Colonic mucosa (tissue), 4 donors: Measurements from ENCODE around the gene MED12L. TPM values are rescaled to one million over a fixed set of nuclear protein-coding genes. Genes with fewer than 3 reads are reported as not detected.

Experiments used
- DNase-seq: peaks from one replicate; pipeline ENCODE4 v3.0.0-alpha.2; 2020
- H3K27ac ChIP-seq: fragments of 200-600 bp; one replicate; pipeline ENCODE4 v1.8.0; 2021
- H3K27me3 ChIP-seq: fragments of 200-600 bp; one replicate; pipeline ENCODE4 v1.8.0; 2021
- H3K36me3 ChIP-seq: fragments of 200-600 bp; one replicate; pipeline ENCODE4 v1.8.0; 2021
- H3K4me1 ChIP-seq: fragments of 200-600 bp; one replicate; pipeline ENCODE4 v1.8.0; 2021; ENCODE audit warnings: mild to moderate bottlenecking
- H3K4me3 ChIP-seq: fragments of 200-600 bp; one replicate; pipeline ENCODE4 v1.8.0; 2021
- H3K9ac ChIP-seq, 2 donors: one replicate each; pipeline ENCODE4 v1.7.0; 2013; ENCODE audit warnings: control low read depth in 2 of 2, low read depth in 2 of 2, low read length in 2 of 2
- H3K9me3 ChIP-seq: fragments of 200-600 bp; one replicate; pipeline ENCODE4 v1.8.0; 2021
- intact Hi-C: fragments of 100-400 bp; cut with DNase I; formaldehyde crosslinking; loops from one replicate; pipeline ENCODE4 v1.14.1; 2022
- total RNA-seq, 2 donors: library from RNA; stranded (reverse); fragmentation: NEBNext Ultra II Directional in 1 of 2; extraction: Animal tissue kit (Norgen Biotek cat#: 25700) in 1 of 2; gene quantifications; one replicate each; pipeline ENCODE4 v1.2.1, GENCODE V29; 2021
- TF ChIP-seq, protein P1 (sequence below): fragments of 200-600 bp; IDR thresholded peaks from one replicate; pipeline ENCODE4 v1.8.0; 2022; ENCODE audit warnings: antibody characterized with exemption, mild to moderate bottlenecking
- donor health status: healthy.
- donor health status: DM: no; HTN: no; CAD: no.
- donor health status: DM: no; HTN: no; CAD: no.

MED12L gene
- total RNA-seq, 2 donors from 2014 or later = 0.32 to 1.3 TPM

DNA sequence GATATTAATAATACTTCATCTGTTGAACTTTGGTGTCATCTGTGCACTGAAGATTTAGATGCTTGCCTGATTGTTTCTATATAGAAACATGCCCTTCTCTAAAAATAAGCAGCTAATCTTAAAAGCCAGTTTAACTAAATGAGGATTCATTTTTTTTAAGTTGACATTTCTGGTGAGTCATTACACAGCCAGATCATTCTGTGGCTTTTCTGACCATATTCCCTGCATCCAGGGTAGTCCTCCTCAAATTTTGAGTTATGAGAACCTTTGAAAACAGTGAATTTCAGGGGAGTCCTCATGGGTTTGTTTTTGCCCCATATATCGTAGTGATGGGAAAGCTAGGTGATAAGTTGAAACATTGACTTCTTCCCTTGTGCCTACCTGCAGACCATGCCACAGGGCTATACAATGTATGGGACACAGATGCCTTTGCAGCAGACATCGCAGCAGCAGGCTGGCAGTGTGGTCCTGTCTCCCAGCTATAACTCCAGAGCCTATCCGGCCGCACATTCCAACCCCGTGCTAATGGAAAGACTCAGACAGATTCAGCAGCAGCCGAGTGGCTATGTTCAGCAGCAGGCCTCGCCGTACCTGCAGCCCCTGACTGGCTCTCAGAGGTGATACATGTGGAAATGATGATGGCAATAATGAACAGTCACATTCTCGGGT, 325.6 kb downstream of the MED12L start:
- DNase-seq = no peak
- Histone ChIP-seq H3K9ac (no peak overlapping the region), H3K36me3 (no peaks in the 10 kb centered on the region), H3K4me1 (no peaks in the 10 kb centered on the region), H3K9me3 (no peaks in the 10 kb centered on the region), H3K4me3 (no peak overlapping the region), H3K27ac (no peak overlapping the region), H3K27me3 (no peaks in the 10 kb centered on the region)
- TF ChIP-seq, protein P1, sequence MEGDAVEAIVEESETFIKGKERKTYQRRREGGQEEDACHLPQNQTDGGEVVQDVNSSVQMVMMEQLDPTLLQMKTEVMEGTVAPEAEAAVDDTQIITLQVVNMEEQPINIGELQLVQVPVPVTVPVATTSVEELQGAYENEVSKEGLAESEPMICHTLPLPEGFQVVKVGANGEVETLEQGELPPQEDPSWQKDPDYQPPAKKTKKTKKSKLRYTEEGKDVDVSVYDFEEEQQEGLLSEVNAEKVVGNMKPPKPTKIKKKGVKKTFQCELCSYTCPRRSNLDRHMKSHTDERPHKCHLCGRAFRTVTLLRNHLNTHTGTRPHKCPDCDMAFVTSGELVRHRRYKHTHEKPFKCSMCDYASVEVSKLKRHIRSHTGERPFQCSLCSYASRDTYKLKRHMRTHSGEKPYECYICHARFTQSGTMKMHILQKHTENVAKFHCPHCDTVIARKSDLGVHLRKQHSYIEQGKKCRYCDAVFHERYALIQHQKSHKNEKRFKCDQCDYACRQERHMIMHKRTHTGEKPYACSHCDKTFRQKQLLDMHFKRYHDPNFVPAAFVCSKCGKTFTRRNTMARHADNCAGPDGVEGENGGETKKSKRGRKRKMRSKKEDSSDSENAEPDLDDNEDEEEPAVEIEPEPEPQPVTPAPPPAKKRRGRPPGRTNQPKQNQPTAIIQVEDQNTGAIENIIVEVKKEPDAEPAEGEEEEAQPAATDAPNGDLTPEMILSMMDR = no peak
- intact Hi-C loops = no loop called here

DNA sequence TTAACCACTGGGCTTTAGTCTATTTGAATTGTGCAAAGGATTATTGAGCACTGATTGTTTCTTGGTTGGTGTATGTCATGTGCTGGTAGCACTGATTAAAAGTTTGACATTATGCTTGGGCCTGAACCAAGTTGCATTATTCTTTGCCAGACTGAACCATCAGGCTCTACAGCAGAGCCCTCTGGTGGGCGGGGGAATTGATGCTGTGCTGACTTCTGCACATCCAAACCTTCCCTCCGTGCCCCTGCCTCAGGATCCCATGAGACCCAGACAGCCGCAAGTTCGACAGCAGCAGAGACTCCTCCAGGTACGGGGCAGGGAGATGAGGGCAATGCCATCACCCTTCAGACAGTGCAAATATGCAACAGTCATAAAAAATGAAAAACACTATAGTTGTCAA, 327.5 kb downstream of the MED12L start:
- H3K9ac ChIP-seq = no peak overlapping the region
- no peaks in the 10 kb centered on the region for H3K36me3 ChIP-seq
- H3K27me3 ChIP-seq = no peaks in the 10 kb centered on the region
- TF ChIP-seq, protein P1 = no peak
- DNase-seq = no peak
- intact Hi-C loops = no loop called here
- H3K27ac ChIP-seq = no peak overlapping the region
- no peaks in the 10 kb centered on the region for H3K4me1 ChIP-seq
- H3K4me3 ChIP-seq = no peak overlapping the region
- H3K9me3 ChIP-seq = no peaks in the 10 kb centered on the region

DNA sequence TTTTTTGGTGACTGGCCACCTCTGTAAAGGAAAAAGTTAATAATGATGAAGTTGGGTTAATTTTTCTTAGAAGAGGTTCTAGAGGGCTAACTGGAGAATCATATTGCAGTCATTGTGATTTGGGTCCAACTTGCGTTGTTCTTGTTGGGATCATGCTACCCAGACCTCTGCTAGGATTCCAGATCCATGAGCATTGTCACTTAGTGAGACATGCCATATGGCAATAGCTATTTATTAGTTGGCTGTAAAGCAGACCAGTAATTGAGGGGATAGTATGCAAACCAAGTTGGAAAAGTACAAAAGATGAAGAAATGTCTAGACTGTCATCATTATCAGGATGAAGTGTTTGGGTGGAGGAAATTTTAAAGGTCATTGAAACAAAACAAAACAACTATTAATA, 329.8 kb downstream of the MED12L start:
- DNase-seq = no peak
- TF ChIP-seq, protein P1 = no peak
- no peaks in the 10 kb centered on the region for H3K27me3 ChIP-seq
- H3K4me3 ChIP-seq = no peak overlapping the region
- intact Hi-C loops = no loop called here
- no peaks in the 10 kb centered on the region for H3K4me1 ChIP-seq
- no peaks in the 10 kb centered on the region for H3K36me3 ChIP-seq
- no peak overlapping the region for H3K27ac ChIP-seq
- no peak overlapping the region for H3K9ac ChIP-seq
- no peaks in the 10 kb centered on the region for H3K9me3 ChIP-seq

DNA sequence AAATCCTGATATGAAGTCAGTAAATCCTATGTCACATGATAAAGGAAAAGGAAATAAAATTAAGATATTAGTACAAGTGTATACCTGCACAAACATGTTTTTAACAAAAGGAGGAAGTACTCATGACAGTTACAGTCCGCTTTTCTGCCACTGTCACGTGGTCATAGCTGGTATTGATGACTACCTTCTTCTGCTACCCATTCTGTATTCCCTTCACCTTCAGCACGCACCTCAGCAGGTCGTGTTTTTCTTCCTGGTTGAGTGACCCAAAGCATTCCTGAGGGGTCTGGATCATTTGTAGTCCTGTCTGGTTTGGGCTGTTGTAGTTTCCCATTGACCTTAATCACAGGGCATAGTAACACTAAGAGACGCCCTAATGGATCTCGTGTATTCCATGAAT, 334.3 kb downstream of the MED12L start:
- TF ChIP-seq, protein P1 = no peak

DNA sequence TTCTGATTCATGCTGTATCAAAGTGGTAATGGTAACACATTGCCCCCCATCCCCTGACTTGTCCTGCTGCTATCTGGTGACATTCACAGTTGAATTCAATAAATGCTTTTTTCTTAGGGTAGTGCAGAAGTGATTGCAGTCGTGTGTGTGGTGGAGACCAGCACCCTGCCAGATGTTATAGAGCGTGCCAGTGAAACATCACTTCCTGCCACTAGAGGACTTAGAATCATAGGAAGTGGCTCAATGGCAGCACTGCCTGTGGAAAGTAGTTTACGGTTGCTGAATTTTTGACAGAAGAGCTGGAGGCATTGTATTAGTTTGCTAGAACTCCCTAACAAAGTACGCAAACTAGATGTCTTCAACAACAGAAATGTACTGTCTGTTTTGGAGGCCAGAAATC, 336.5 kb downstream of the MED12L start:
- H3K27me3 ChIP-seq = no peaks in the 10 kb centered on the region
- intact Hi-C loops = no loop called here
- no peak for DNase-seq
- TF ChIP-seq, protein P1 = no peak
- H3K4me3 ChIP-seq = no peak overlapping the region
- H3K4me1 ChIP-seq = no peaks in the 10 kb centered on the region
- H3K27ac ChIP-seq = no peak overlapping the region
- H3K9me3 ChIP-seq = no peaks in the 10 kb centered on the region
- H3K36me3 ChIP-seq = no peaks in the 10 kb centered on the region
- no peak overlapping the region for H3K9ac ChIP-seq

More for the DNA sequence above, 334.3 kb downstream of the MED12L start:
- no peak overlapping the region for H3K4me3 ChIP-seq
- intact Hi-C loops = no loop called here
- H3K27me3 ChIP-seq = no peaks in the 10 kb centered on the region
- H3K9ac ChIP-seq = no peak overlapping the region
- no peak for DNase-seq
- H3K36me3 ChIP-seq = no peaks in the 10 kb centered on the region
- no peak overlapping the region for H3K27ac ChIP-seq
- H3K9me3 ChIP-seq = no peaks in the 10 kb centered on the region
- H3K4me1 ChIP-seq = no peaks in the 10 kb centered on the region
